GM10248 (cell line): Measurements from ENCODE around the gene NUDT22.

Experiments
- CTCF ChIA-PET: fragments of 300-600 bp; sonication (Branson Sonifier 250); formaldehyde crosslinking; extraction: SDS; loops from one replicate; lab custom pipeline; 2021; ENCODE audit warnings: antibody characterized with exemption; lab: Yijun Ruan, JAX
- POLR2A ChIA-PET: fragments of 350-650 bp; sonication (Branson Sonifier 250); formaldehyde crosslinking; extraction: SDS; loops from one replicate; lab custom pipeline; 2020; ENCODE audit warnings: antibody characterized with exemption; lab: Yijun Ruan, JAX
- DNase-seq: peaks from one replicate; pipeline ENCODE4 v3.0.0; 2012; ENCODE audit errors: extremely low spot score
- TF ChIP-seq, protein P1 (sequence below): IDR thresholded peaks from 2 replicates; pipeline ENCODE4 v1.5.1; 2012; ENCODE audit warnings: mild to moderate bottlenecking, low read depth; ENCODE audit errors: extremely low read depth, missing control alignments, control extremely low read depth

Gene NUDT22

DNA sequence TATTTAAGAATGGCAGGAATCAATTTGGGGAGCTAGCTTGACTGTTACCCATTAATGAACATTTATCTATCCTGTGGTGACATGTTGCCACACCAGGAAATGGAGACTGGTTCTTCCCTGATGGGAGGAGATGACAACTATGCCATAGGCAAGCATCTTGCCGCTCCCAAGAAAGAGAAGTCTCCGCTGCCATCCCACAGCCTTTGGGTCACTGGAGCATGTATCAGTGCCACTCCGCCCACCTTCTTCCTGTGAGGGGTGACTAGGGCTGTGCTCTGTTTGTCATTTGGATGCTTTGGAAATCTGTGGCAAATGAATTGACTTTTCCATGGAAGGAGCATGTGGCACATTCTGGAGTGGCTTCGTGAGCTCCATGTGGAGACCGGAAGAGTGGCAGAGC, 33.6 kb upstream of the NUDT22 start:
- TF ChIP-seq, protein P1, sequence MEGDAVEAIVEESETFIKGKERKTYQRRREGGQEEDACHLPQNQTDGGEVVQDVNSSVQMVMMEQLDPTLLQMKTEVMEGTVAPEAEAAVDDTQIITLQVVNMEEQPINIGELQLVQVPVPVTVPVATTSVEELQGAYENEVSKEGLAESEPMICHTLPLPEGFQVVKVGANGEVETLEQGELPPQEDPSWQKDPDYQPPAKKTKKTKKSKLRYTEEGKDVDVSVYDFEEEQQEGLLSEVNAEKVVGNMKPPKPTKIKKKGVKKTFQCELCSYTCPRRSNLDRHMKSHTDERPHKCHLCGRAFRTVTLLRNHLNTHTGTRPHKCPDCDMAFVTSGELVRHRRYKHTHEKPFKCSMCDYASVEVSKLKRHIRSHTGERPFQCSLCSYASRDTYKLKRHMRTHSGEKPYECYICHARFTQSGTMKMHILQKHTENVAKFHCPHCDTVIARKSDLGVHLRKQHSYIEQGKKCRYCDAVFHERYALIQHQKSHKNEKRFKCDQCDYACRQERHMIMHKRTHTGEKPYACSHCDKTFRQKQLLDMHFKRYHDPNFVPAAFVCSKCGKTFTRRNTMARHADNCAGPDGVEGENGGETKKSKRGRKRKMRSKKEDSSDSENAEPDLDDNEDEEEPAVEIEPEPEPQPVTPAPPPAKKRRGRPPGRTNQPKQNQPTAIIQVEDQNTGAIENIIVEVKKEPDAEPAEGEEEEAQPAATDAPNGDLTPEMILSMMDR: no peak
- CTCF ChIA-PET: interaction anchor here (3.7 kb wide), 1 partner anchor 13 kb away, joined by 24 read pairs; the partner anchor contains the start of gene FERMT3
- no peak for DNase-seq
- POLR2A ChIA-PET: interaction anchor here (0.6 to 2.3 kb wide), 2 partner anchors 13 to 213 kb away, joined by 7 to 17 read pairs; partner anchors contain the start of gene FERMT3

DNA sequence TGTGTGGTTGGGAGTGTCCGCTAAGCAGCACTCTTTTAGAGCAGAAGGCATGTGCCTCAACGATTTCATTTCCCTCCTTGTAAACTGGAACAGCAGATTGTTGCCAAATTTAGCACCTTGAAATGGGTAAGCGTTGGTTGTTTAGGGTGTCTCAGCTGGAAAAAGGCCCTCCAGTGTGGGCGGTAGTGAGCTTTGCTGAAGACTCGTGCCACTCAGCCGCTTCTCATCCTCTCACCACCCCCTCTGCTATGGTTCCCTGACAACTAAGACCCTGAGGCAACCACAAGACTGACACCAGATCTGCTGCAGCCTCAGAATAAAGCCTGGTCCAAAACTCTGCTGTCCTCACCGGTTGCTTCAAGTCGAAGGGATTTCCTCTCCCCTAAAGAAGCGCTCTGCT, 29.4 kb upstream of the NUDT22 start:
- ChIA-PET CTCF (interaction anchor here (1.0 to 14.6 kb wide), 3 partner anchors 9 to 106 kb away, joined by 3 to 219 read pairs (median 24); partner anchors contain the start of genes CATSPERZ, ESRRA and FERMT3), POLR2A (interaction anchor here (1.9 kb wide), 1 partner anchor 11 kb away, joined by 5 read pairs; the partner anchor contains the start of gene STIP1)
- DNase-seq: no peak
- TF ChIP-seq, protein P1: no peak

DNA sequence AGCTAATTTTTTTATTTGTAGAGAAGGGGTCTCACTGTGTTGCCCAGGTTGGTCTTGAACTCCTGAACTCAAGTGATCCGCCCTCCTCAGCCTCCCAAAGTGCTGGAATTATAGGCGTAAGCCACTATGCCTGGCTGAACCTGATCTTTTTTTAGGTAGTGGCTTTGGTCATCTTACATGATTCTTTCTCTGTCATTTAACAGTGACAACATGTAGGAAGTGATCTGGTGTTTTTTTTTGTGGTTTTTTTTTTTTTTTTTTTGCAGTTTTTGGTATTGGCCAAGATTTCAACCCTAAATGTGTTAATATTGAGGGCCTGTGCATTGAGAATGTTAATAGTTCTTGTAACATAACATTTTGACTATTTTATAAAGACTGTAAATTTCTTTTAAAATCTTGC, 27.6 kb upstream of the NUDT22 start:
- ChIA-PET POLR2A (no interaction called here), CTCF (interaction anchor here (14.6 kb wide), 1 partner anchor 104 kb away, joined by 219 read pairs; the partner anchor contains the start of genes CATSPERZ and ESRRA)
- no peak for DNase-seq
- TF ChIP-seq, protein P1: no peak

DNA sequence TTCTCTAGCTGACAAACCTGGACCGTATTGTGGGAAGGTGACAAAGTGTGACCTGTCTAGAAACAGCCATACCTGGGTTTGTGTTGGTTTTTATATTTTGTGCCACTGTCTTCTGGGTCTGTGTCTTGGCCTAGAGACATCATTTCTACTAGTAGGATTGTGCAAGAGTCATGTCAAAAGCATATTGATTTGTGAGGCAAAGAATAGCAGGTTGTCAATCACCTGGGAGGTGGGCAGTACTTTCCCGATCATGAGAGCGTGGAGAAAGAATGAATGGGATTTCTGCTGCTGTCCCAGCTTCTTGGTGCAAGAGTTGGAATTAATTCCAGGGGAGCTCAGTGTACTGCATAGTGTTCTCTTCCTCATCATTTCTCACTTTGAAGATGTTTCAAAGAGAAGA, 24.5 kb upstream of the NUDT22 start:
- TF ChIP-seq, protein P1: no peak
- ChIA-PET CTCF (interaction anchor here (14.6 kb wide), 1 partner anchor 101 kb away, joined by 219 read pairs; the partner anchor contains the start of genes CATSPERZ and ESRRA), POLR2A (interaction anchor here (1.7 kb wide), 1 partner anchor 16 kb away, joined by 5 read pairs; the partner anchor contains the start of gene STIP1)
- no peak for DNase-seq

- DNase-seq: no peak
- POLR2A ChIA-PET: interaction anchor here (0.9 to 1.3 kb wide), 2 partner anchors 12 to 18 kb away, joined by 3 to 4 read pairs; no protein-coding TSS in a partner anchor
- TF ChIP-seq, protein P1: no peak
- CTCF ChIA-PET: interaction anchor here (1.0 to 16.7 kb wide), 7 partner anchors 11 to 129 kb away, joined by 3 to 368 read pairs (median 27); partner anchors contain the start of genes CATSPERZ, DNAJC4, ESRRA and FKBP2
Measured at GRCh38 chr11:64202992-64203391, 23.1 kb upstream of the NUDT22 start.

DNA sequence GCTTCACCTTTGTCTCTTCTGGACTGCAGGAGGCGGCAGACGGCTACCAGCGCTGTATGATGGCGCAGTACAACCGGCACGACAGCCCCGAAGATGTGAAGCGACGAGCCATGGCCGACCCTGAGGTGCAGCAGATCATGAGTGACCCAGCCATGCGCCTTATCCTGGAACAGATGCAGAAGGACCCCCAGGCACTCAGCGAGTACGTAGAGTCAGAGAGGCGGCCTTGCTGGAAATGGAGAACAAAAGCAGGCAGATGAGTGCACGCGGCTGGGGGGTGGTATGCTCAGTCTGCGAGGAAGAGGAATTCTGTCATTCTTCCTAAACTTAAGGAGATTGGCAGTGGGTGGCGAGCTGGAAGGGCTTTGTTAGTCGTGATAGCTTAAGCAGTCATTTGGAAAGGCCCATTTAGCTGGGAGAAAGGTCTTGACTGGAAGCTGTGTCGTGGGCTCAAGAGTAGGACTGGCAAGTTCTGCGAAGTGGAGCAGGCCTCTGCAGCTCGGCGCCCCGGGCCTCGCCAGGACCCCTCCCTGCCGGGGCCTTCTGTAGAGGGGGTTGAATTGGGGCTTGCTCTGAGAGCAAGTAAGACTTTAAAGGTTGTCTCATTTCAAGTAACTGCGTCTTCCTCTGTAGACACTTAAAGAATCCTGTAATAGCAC, 22.5 kb upstream of the NUDT22 start:
- TF ChIP-seq, protein P1: no peak
- POLR2A ChIA-PET: interaction anchor here (0.9 to 2.8 kb wide), 4 partner anchors 11 to 101 kb away, joined by 3 to 17 read pairs (median 6); no protein-coding TSS in a partner anchor
- DNase-seq: no peak
- CTCF ChIA-PET: interaction anchor here (0.7 to 16.7 kb wide), 14 partner anchors 8 to 172 kb away, joined by 3 to 368 read pairs (median 18); partner anchors contain the start of genes CATSPERZ, DNAJC4, ESRRA and FKBP2
